Measurements from ENCODE around the gene LRRN2.
A peak's percentile ranks its signal among the peaks of the same experiment; 100 is the strongest.

LRRN2 gene

GRCh38 chr1:204584699-204585372 lies 100.7 kb downstream of the LRRN2 start:
- Mint-ChIP-seq H3K36me3 (ENCODE audit: low read depth) (no peaks in the 10 kb centered on the region), H3K4me3 (no peak overlapping the region)

GRCh38 chr1:204583909-204584632 lies 101.5 kb downstream of the LRRN2 start:
- H3K4me1 Mint-ChIP-seq: peaks cover 9% of the 10 kb centered on the region
- H3K4me3 Mint-ChIP-seq: no peak overlapping the region
- no peaks in the 10 kb centered on the region for H3K9me3 Mint-ChIP-seq
- H3K36me3 Mint-ChIP-seq (ENCODE audit: low read depth): no peaks in the 10 kb centered on the region
- H3K27me3 Mint-ChIP-seq (ENCODE audit: low read depth): peaks cover 12% of the 10 kb centered on the region
- H3K27ac Mint-ChIP-seq: no peak overlapping the region
- TF ChIP-seq CTCF (IDR thresholded peaks at IDR 0.05; ENCODE audit: unreplicated experiment in 3 of 3): no peak

More at GRCh38 chr1:204584699-204585372, 100.7 kb downstream of the LRRN2 start:
- Mint-ChIP-seq H3K9me3 (no peaks in the 10 kb centered on the region), H3K27me3 (ENCODE audit: low read depth) (peaks cover 12% of the 10 kb centered on the region), H3K4me1 (peaks cover 6% of the 10 kb centered on the region), H3K27ac (no peak overlapping the region)
- TF ChIP-seq CTCF (IDR thresholded peaks at IDR 0.05; ENCODE audit: unreplicated experiment in 3 of 3): no peak

GRCh38 chr1:204581759-204582158 lies 103.8 kb downstream of the LRRN2 start:
- Mint-ChIP-seq H3K4me3 (no peak overlapping the region), H3K4me1 (peaks cover 16% of the 10 kb centered on the region), H3K27ac (no peak overlapping the region), H3K27me3 (ENCODE audit: low read depth) (peaks cover 15% of the 10 kb centered on the region), H3K9me3 (no peaks in the 10 kb centered on the region), H3K36me3 (ENCODE audit: low read depth) (no peaks in the 10 kb centered on the region)
- no peak for TF ChIP-seq CTCF (IDR thresholded peaks at IDR 0.05; ENCODE audit: unreplicated experiment in 3 of 3)

GRCh38 chr1:204580862-204581261 lies 104.7 kb downstream of the LRRN2 start:
- Mint-ChIP-seq H3K27ac (no peak overlapping the region), H3K9me3 (no peaks in the 10 kb centered on the region), H3K4me1 (peaks cover 23% of the 10 kb centered on the region), H3K27me3 (ENCODE audit: low read depth) (peaks cover 22% of the 10 kb centered on the region), H3K4me3 (no peak overlapping the region), H3K36me3 (ENCODE audit: low read depth) (no peaks in the 10 kb centered on the region)
- TF ChIP-seq CTCF (IDR thresholded peaks at IDR 0.05; ENCODE audit: unreplicated experiment in 3 of 3): no peak

- peaks cover 27% of the 10 kb centered on the region for H3K27me3 Mint-ChIP-seq (ENCODE audit: low read depth)
- no peak for TF ChIP-seq CTCF (IDR thresholded peaks at IDR 0.05; ENCODE audit: unreplicated experiment in 3 of 3)
- H3K9me3 Mint-ChIP-seq: no peaks in the 10 kb centered on the region
- no peaks in the 10 kb centered on the region for H3K36me3 Mint-ChIP-seq (ENCODE audit: low read depth)
- peak overlapping the region in 2 of 3 experiments; percentile 25 to 47 for H3K27ac Mint-ChIP-seq
- peaks cover 35% of the 10 kb centered on the region for H3K4me1 Mint-ChIP-seq
- H3K4me3 Mint-ChIP-seq: peak overlapping the region in 1 of 3 experiments; percentile 19
These were observed 105.9 kb downstream of the LRRN2 start for GRCh38 chr1:204579681-204580080.

Measured in nephron (organoid).